NCI-H446 treated with DMSO at 0.1 percent for 48 hours (cell line): ENCODE results near the gene SMG1.
"Not testable (repeated sequence)": the region's sequence is repeated elsewhere in the genome, so short reads cannot be mapped to it uniquely, and the experiment has no call there.

Experiments
- DNase-seq: peaks from one replicate; lab custom pipeline; 2025; lab: John Stamatoyannopoulos, UW

Gene SMG1

DNA sequence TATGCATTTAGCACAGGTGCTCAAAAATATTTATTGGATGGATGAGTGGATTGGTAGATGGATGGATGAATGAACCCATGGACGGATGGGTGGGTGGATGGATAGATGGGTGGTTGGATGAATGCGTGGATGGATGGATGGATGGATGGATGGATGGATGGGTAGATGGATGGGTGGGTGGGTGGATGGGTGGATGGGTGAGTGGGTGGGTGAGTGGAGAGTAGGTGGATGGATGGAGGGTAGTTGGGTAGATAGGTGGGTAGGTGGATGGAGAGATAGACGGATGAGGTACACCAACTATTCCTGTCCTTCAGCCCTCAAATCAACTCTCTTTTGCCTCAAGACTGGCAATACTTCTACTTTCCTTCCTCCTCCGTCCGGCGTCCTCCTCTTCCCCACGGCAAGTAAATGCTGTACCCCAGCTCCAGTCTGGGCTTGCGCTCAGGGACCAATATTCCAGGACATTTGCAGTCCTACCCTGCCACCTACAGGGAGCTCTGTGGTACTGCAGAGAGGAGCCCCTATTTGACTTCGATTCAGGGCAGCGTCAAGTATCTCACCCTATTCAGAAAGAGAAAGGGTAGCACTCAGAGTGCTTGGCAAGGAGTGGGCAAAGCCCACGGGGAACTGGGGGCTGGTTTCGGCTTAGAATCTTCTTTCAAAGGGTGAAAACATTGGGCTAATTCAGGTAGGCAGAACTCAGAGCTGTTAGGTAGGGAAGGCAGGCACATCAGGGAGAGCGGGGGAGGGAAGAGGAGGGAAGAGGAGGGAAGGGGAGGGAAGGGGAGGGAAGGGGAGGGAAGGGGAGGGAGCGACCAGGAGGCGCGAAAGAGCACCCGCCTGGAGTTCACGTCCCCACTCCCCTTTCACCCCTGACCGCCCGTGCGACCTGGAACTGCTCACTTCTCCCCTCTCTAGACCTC lies 166.3 kb downstream of the SMG1 start:
- not testable (repeated sequence) for DNase-seq

GRCh38 chr16:18757960-18758660 lies 168.1 kb downstream of the SMG1 start:
- DNase-seq, result not testable (repeated sequence)

GRCh38 chr16:18756639-18757038 lies 169.6 kb downstream of the SMG1 start:
- not testable (repeated sequence) for DNase-seq
